ENCODE results near the gene SGSM2.

The SGSM2 gene

DNA sequence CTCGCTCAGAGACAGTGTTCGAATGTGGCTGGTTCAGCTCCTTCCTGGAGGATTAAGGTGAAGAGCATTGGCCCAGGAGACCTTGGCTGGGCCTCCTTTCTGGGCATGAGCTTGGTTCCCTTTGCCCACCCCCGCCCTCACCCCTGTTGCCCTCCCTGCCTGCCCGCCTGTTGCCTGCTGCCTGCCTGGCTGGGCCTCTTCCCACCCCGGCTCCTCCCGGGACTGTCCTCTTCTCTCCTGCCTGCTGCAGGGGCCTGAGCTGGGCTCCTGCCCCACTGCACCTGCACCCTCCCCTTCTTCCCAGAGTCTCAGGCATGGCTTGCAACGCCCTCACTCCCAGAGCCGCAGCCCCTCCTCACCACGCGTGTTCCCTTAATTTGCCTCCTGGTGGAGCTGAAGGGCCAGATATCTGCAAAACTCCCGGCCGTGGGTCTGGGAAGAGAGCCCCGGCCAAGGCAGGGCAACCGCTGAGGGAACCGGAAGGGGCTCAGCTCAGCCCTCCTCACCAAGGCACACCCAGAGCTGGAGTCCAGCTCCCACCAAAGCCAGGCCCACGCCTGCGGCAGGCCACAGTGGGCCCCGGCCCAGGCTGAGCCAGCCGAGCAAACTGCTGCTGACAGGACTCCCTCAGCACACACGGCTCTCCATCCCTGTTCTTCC is 32.4 kb downstream of the SGSM2 start:
- DNase-seq = no peak

DNA sequence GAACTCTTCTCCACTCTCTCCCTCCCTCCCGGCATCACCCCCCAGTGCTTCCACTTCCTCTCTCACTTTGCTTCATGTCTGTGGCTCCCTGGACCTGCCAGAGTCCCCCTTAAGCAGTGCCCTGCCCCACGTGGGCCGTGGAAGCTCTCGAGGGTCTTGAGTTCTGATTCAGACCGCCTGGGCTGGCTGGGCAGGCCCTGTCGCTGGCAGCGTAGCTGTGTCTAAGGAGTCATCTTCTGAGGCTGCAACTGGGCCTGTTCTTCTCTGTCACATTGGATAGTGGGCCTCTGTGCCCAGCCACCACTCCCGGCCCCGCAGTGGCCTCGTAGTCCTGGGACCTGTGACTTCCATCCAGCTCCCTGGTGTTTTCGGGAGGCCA is 32.9 kb downstream of the SGSM2 start:
- DNase-seq = no peak

DNA sequence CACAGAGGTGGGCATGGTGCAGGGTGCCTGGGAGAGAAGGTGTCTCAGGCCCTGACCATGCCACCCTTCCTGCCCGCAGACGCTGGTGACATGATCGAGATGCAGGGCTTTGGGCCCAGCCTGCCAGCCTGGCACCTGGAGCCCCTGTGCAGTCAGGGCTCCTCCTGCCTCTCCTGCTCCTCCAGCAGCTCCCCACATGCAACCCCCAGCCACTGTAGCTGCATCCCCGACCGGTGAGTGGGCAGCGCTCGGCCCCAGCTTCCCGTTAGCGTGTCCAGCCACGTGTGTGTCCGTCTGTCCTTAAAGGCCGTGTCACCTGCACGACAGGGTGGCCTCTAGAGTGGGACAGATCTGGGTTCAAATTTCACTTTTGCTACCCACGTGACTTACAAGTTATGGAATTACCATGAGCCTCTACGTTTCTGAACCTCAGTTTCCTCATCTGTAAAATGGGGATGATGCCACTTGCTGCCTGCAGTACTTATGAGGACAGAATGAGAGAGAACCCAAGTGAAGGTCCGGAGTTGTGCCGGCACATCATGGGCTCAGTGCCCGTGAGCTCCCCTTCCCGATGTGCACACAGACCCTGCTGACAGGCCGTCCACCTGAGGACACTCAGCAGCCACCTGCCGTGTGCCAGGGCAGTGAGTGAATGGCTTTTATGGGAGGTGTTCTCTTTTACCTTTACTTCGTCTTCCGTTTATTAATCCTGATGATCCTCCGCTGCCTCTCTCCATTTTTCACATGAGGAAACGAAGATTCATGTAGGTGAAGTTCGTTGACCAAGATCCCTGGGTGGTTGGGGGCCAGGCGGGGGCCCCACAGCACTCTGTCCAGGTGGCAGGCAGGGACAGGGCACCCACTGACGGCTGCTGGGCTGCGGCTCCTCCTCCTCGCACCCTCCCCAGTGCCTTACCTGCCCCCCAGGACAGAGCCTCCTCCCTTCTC is 34.2 kb downstream of the SGSM2 start:
- no peak for DNase-seq

DNA sequence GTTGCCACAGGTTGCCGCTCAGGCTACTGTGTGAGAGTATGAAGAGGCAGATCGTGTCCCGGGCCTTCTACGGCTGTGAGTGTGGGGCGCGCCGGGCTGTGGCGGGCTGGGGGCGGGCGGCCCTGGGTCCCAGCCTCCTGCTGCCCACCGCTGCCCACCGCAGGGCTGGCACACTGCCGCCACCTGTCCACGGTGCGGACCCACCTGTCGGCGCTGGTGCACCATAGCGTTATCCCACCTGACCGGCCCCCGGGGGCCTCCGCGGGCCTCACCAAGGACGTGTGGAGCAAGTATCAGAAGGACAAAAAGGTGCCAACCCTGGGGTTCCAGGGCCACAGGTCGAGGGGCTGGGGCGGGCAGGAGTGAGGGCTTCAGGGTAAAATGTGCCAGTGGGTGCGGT is 34.9 kb downstream of the SGSM2 start:
- DNase-seq = no peak

DNA sequence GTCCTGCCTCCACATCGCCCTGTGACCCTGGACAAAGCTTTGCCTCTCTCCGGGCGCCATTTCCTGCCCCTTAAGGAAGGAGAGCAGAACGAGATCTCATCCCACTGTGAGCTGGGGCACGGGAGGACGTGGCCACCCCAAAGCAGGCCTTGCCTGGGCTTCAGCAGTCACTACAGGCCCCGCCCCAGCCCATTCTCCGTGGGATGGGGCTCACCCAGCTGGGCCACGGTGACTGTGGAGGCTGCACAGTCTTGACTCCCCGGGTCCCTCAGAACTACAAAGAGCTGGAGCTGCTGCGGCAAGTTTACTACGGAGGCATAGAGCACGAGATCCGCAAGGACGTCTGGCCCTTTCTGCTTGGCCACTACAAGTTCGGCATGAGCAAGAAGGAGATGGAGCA is 35.4 kb downstream of the SGSM2 start:
- no peak for DNase-seq

DNA sequence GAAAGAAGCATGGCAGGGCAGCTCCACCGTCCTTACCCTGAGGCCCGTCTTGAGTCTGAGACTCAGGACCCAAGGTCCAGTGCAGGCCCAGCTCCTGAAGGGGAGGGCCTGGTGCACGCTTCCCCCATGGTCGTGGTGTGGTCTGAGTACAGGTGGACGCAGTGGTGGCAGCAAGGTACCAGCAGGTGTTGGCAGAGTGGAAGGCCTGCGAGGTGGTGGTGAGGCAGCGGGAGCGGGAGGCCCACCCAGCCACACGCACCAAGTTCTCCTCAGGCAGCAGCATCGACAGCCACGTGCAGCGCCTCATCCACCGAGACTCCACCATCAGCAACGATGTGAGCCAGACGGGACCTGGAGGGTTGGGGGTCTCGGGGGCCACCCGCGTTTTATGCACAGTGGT is 35.9 kb downstream of the SGSM2 start:
- DNase-seq = no peak

DNA sequence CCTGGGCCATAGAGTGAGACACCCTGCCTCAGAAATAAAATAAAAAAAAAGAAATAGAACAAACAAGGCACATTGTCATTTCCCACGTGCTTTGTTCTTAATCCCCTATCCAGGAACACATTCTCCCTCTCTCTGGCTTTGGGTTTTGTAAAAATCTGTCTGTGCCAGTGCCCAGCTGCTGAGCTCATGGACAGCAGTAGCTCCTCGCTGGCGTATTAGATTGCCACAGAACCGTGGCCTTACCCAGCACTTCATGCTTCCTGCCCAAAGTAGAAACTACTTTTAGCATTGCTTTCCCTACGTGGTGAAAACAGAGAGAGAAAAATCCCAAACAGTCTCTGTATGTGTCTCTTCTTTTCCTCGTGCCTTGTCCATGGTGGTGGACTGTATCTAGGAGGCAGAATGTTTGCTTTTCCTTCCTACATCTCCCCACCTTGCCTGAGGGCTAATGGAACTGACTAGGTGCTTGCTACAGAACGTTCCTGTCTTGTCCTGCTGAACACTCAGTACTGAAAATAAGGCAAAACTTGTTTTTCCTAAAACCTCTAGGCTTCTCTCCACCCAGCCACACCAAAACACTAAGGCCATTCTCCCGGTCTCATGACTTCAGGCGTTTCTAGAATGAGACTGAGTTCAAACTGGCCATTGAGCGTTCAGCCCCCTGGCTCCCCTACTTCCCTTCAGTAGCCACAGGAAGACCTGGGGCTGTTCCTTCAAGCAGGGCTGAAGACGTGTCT is 37.4 kb downstream of the SGSM2 start:
- DNase-seq = no peak

DNA sequence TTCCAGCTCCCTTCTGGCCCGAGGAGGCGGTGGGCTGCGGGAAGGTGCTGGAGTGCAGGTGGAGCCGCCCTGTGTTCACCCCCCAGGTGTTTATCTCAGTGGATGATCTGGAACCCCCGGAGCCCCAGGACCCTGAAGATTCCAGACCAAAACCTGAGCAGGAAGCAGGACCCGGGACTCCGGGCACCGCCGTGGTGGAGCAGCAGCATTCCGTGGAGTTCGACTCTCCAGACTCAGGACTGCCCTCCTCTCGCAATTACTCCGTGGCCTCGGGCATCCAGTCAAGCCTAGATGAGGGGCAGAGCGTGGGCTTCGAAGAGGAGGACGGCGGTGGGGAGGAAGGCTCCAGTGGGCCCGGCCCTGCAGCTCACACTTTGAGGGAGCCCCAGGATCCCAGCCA is 38.1 kb downstream of the SGSM2 start:
- no peak for DNase-seq

DNA sequence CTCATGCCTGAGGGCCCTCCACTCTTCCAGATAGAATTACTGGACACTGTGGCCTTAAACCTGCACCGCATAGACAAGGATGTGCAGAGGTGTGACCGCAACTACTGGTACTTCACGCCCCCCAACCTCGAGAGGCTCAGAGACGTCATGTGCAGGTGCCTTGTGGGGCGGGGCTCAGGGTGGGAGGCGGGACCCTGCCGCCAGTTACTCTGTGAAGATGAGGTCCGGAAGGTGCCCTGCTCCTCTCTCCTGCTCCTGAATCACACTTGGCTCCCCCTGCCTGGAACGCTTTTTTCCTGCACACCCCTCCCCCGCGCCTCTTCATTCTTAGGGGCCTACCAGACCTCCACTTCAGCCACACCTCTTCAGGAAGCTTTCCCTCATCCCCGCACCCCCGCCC is 38.8 kb downstream of the SGSM2 start:
- DNase-seq = no peak

DNA sequence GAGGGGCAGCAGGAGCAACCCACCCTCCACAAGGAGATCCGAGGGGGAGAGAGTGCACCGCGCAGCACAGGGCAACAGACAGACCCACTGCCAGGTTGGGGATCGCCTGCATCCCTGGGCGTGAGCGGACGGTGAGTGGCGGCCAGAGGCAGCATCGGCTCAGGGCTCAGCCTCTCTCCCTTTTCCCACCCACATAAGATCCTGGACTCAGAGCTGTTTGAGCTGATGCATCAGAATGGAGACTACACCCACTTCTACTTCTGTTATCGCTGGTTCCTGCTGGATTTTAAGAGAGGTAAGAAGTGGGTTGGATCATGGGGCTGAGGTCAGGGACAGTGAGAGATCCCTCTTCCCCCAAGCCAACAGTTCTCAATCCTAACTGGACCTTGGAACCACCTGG is 40.4 kb downstream of the SGSM2 start:
- no peak for DNase-seq

DNA sequence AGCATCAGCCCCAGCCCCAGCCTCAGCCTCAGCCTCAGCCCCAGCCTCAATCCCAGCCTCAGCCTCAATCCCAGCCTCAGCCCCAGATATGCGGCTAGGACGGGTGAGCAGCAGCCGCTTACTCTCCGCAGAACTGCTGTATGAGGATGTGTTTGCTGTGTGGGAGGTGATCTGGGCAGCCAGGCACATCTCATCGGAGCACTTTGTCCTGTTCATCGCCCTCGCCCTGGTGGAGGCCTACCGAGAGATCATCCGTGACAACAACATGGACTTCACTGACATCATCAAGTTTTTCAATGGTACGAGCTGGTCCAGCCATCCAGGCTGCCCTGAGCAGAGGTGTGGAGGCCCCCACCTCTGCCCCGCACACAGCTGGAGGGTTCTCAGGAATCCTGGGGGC is 41.6 kb downstream of the SGSM2 start:
- DNase-seq = no peak

DNA sequence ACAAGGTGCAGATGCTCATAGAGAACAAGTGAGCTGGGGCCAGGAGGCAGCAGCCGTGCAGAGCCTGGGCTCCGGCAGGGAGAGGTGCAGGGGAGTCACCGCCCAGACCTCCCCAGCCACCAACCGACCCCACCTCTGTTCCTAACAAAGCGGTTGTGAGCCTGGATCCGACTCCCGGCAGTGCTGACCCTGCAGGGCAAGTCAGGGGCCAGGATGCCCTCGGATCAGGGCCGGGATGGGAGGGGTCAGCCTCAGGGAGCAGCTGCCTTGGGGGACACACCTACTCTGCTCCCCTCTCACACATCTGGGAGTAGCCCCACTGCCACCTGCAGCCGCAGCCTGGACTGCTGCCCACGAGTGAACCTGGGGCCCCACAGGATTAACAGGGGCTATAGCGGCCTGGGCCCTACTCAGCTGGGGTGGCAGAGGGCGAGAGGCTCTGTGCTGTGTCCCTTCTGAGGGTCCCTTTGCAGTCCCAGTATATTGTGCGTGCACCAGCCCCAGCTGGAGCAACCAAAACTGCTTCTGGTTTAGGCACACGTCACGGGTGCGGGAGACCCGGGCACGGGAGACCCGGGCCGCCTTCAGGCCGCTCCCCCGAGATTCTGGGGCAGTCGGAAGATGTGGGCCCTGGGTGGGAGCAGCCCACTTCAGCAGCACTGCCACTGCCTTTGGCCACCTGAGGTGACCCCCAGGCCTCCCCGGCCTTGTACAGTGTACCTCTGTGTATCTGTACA is 42.4 kb downstream of the SGSM2 start:
- no peak for DNase-seq

DNA sequence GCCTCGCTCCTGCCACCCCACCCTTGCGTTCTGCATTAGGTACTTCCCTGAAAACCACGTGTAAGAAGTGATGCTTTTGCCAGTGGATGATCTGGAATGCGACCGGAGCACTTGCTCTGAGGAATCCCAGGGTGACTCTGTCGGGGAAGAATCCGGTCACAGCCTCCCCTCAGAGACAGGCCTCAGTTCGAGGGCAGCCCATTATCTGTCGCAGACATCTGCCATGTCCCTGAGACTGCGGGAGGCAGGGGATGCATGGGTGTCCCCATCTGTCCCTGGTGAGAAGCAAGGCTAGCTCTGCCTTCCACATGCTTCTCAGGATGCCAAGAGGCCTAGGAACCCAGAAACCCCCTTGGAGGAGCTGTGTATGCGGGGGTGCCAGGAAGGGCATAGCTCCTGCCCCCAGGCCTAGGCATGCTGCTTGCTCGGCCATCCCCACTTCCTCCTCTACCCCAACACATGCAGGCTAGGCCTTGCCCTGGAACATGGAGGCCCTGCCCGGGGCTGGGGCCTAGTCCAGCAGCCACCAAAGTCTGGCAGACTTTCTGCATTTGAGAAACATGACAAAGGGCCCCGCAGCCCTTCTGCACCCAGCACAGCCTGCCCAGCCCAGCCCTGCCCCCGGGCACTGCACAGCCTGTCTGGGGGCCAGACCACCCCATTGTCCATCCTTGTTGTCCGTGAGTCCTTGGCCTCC is 43.1 kb downstream of the SGSM2 start:
- no peak for DNase-seq

DNA sequence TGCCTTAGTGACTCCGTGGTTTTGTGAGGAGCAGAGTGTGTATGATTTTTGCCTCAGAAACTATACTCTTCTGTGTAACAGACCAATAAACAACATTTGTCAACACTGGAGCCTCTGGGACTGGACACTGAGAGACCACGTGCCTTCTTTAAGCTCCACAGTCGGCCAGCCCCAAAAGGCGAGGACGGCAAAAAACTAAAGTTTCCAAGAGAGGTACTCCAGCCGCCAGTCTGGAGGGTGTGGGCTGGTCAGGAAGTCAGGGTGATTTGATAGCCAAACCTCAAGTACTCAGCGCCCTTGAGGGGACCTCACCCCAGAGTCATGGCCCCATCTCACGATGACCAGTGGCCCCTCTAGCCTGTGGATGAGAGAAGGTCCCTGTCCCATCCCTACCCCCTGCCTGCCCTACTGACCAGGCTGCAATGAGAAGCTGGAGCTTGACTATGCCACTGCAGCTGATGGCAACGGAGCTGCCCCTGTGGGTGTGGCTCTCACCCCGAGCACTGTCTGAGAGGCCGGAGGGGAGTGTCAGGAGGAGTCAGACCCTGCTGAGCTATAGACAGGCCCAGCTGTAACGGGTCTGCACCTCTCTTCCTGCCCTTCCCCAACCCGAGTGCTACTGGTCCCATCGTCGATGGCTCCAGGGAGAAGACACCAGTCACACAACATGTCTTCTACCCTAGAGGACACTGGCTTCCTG is 43.8 kb downstream of the SGSM2 start:
- no peak for DNase-seq

DNA sequence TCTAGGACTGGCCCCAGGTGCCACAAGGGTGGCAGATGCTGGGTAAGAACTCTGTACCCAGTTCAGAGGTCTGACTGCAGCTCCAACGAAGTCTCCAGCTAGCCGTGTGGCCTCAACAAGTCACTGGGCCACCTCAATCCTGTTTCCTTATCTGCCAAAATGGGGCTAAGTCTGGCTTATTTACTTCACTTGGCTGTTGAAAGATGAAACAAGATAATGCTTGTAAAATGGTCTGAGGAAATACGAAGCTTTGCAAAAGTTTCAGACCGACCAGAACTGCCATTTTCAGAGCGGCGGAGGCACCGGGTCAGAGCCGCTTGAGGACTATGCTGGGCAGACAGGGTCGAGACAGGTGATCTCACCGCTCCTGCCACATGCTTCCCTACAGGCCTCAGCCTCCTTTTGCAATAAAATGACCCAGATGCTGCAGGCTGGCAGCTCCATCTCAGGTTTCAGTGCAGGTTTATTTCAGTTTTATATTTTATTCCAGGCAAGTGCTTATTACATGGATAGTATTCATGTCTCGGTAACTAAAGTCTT is 46.4 kb downstream of the SGSM2 start:
- no peak for DNase-seq

DNA sequence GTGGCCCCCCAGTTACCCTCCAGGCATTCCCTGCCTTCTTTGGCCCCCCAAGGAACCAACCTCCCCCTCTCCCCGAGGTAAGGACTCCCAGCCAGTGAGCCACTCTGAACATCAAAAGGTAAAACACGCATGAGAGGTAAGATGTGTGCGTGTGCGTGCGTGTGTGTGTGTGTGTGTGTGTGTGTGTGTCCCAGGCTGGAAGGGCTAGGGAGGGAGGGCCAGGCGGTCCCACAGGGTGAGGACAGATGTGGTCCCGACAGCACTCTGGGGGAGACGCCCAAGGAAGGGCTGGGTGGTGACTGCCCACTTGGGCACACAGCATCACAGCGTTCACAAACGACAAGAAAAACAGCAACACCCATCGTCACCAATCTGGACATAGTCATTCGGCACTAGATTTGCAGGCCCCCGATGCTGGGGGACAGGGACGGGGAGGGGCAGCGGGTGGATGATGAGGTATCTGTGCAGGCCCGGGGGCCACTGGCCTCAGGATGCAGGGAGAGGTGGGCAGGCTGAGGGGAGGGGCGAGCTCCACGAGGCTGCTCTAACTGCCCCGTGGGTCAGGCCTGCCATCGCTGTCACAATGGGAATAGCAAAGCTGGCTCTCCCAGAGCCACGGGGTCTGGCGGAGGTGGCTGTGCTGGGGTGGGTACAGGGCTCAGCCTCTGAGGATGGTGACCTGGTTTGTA is 47.3 kb downstream of the SGSM2 start:
- no peak for DNase-seq

DNA sequence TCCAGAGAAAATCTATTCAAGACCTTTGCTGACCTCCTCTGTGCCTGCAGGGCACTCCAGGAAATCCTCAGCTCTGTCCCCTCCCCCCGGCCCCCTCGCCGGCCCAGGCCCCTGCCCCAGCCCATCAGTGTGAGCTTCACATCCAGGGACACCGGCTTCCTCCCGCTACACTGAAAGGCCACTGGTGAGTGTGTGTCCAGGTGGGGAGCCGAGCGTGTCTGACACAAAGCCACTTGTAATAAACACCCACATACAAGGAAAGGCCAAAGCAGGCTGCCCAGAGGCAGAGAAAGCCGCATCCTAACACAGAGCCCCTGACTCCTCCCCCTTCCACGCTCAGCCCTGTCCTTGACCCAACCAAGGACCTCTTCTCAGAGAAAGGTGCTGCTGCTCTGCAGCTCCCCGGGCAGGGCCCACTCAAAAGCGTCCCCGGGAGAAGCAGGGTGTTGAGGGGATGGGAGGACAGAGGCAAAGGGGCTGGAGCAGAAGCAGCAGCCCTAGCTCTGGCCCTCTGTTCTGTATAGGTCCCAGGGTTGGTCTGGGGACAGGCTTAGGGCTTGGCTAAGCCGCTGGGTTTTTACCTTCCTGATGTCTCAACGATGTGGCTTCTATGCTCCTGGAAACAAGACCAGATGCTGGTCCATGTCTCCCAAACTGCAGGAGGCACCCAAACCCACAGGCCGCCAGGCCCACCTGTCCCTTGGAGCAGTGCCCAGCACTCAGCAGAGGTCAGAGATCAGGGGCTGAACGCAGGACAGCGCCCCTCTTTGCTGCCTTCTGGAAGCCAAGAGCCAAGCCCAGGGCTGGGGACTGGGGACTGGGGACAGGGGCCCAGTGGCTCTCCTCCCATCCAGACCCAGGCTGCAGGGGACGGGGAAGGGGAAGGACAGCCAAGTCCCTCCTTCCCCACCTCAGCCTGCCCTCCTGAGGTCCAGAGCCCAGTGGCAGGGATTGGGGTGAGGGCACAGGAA is 48.2 kb downstream of the SGSM2 start:
- DNase-seq = no peak

DNA sequence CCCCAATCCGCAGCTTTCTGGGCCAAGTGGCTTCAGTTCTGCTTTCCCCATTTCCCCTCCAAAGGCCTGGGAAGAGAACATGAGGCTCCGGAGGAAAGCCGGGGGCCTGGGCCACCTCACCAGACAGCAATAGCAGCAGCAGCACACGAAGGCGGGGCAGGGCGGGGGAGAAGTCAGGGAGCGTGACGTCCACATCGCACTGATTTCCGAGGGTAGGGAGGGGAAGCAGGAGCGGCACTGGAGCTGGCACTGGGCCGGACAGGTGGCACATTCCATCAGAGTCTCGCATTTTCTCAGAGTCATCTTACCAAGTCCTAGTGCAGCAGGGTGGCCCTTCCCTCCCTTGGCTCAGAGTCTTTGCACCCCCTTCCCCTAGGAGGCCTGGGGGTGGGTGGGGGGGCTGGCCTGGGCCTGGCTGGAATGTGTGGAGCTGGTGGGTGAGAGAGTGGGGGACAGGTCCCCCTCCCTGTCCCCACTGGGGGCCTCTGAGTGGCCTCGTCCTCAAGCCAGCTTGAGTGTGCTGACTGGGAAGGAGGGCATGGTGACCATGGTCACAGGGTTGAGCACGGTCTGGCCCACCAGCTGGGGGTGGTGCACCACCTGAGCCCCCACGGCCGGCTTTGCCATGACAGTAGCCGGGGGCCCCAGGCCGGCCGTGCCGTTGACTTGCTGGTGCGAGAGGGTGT is 49.2 kb downstream of the SGSM2 start:
- DNase-seq = no peak

Measured in activated CD4-positive, alpha-beta T cell treated with anti-CD3 and anti-CD28 coated beads for 4 hours (primary cell).